Activated effector memory CD4-positive, alpha-beta T cell treated with anti-CD3 and anti-CD28 coated beads, Interleukin-2, amount 50 U/mL, for 16 hours (primary cell): ENCODE data around the gene OTOP1.
"Not testable (repeated sequence)": the region's sequence is repeated elsewhere in the genome, so short reads cannot be mapped to it uniquely, and the experiment has no call there.

Experiments
- DNase-seq: peaks from one replicate; pipeline ENCODE4 v3.0.0-alpha.2; 2020

The OTOP1 gene

GRCh38 chr4:4160956-4161665, 65.6 kb downstream of the OTOP1 start:
- peak; percentile 66 for DNase-seq

DNA sequence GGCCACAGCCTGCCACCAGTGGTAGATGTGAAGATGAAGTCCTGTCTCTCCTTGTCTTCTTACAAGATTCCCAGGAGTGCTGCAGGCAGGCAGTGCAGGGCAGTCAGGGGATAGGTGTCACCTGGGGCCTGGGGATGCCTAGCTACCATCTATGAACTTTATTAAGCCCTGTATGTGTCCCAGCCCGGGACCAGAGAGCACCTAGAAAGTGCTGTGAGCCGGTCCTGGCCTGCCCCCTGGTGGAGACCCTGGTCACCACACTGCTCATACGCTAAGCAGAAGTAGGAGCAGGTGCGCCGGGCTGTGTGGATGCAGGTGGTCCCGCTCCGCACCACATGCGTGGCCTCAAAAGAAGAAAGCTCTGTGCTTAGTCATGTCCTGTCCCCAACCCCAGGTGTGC, 81.1 kb downstream of the OTOP1 start:
- peak; percentile 71 for DNase-seq

- not testable (repeated sequence) for DNase-seq
Measured at GRCh38 chr4:4143376-4143775, 83.4 kb downstream of the OTOP1 start.

GRCh38 chr4:4142679-4143078, 84.0 kb downstream of the OTOP1 start:
- DNase-seq: not testable (repeated sequence)

- DNase-seq: not testable (repeated sequence)
Measured at GRCh38 chr4:4141186-4141585, 85.5 kb downstream of the OTOP1 start.
